Heart left ventricle (tissue), 16 donors: ENCODE measurements around the gene FUT3. TPM values are rescaled to one million over a fixed set of nuclear protein-coding genes. Genes with fewer than 3 reads are reported as not detected.
A peak's percentile ranks its signal among the peaks of the same experiment; 100 is the strongest.
"Not testable (repeated sequence)": the region's sequence is repeated elsewhere in the genome, so short reads cannot be mapped to it uniquely, and the experiment has no call there.

ENCODE experiments used
- ATAC-seq, 4 donors: fragments of 200-7000 bp; cut with Tn5 transposase; one replicate each; pipeline ENCODE4 v1.9.1; 2020 to 2022; ENCODE audit warnings: moderate library complexity in 4 of 4, mild to moderate bottlenecking in 3 of 4, moderate number of reproducible peaks in 1 of 4
- DNase-seq, 5 donors: peaks; one replicate each; pipeline ENCODE4 v3.0.0-alpha.2; 2020
- H3K27ac ChIP-seq, 12 donors: fragments of 200-600 bp; sonication (generic) in 4 of 12; one replicate each; pipeline versions ENCODE4 v1.5.0 to v1.8.0; 2016 to 2022; ENCODE audit warnings: mild to moderate bottlenecking in 2 of 12
- H3K27me3 ChIP-seq, 9 donors: fragments of 200-600 bp; sonication (generic) in 2 of 9; one replicate each; pipeline versions ENCODE4 v1.5.1 to v1.8.0; 2016 to 2022; ENCODE audit warnings: mild to moderate bottlenecking in 3 of 9
- H3K36me3 ChIP-seq, 9 donors: fragments of 200-600 bp; sonication (generic) in 2 of 9; one replicate each; pipeline versions ENCODE4 v1.5.0 to v1.8.0; 2018 to 2022; ENCODE audit warnings: mild to moderate bottlenecking in 2 of 9
- H3K4me1 ChIP-seq, 12 donors: fragments of 200-600 bp; sonication (generic) in 4 of 12; one replicate each; pipeline versions ENCODE4 v1.5.0 to v1.8.0; 2016 to 2022; ENCODE audit warnings: mild to moderate bottlenecking in 3 of 12
- H3K4me3 ChIP-seq, 12 donors: fragments of 200-600 bp; sonication (generic) in 4 of 12; one replicate each; pipeline versions ENCODE4 v1.5.0 to v1.8.0; 2017 to 2022; ENCODE audit warnings: mild to moderate bottlenecking in 9 of 12, moderate library complexity in 4 of 12
- H3K9me3 ChIP-seq, 12 donors: fragments of 200-600 bp; sonication (generic) in 4 of 12; one replicate each; pipeline versions ENCODE4 v1.5.0 to v1.8.0; 2016 to 2022; ENCODE audit warnings: mild to moderate bottlenecking in 1 of 12
- CTCF ChIP-seq, 12 donors: fragments of 200-600 bp; sonication (generic) in 4 of 12; IDR thresholded peaks; one replicate each; pipeline versions ENCODE4 v1.5.0 to v1.8.0; 2018 to 2022; ENCODE audit warnings: antibody characterized with exemption in 12 of 12, mild to moderate bottlenecking in 5 of 12
- POLR2A ChIP-seq, 2 donors: fragments of 450-650 bp; IDR thresholded peaks; one replicate each; pipeline ENCODE4 v1.6.1; 2017; ENCODE audit warnings: antibody characterized with exemption in 2 of 2, mild to moderate bottlenecking in 2 of 2, moderate library complexity in 2 of 2
- WGBS, 4 donors: extraction: QIAGEN DNeasy Blood & Tissue Kit in 2 of 4; methylation state at CpG; one replicate each; pipeline versions ENCODE4 v1.1.5 to v1.1.7; 2013 to 2018; 5-methylcytosine and 5-hydroxymethylcytosine counted together
- intact Hi-C, 10 donors: fragments of 100-400 bp; cut with DNase I; formaldehyde crosslinking; loops; one replicate each; pipeline versions ENCODE4 v1.11.1 to v1.14.2; 2022
- polyA plus RNA-seq, 2 donors: library from polyadenylated mRNA; stranded (reverse); fragments of 200-250 nt; gene quantifications; one replicate each; pipeline ENCODE4 v1.2.3, GENCODE V29; 2013
- total RNA-seq, 9 donors: library from RNA; depleted of rRNA in 2 of 9; stranded (reverse); fragments of >200 nt in 2 of 9; fragmentation: NEBNext Ultra II Directional in 3 of 9; extraction: Animal tissue kit (Norgen Biotek cat#: 25700) in 3 of 9; gene quantifications; one replicate each; pipeline versions ENCODE4 v1.1.0 to v1.2.4, GENCODE V29; 2016 to 2023
- donor health status: ischemic (EF 13 %, LVEDD 7.1; RV severe dilation, severe dysfunction).
- donor health status: healthy with polysubstance abuse.
- donor health status: DM: no; HTN: yes; CAD: no.
- donor health status: DM: no; HTN: no; CAD: no.
- donor health status: ischemic (EF 25% LVEDD 6.9; RV normal size, moderate dysfunction).
- donor health status: ischemic (EF 25% LVEDD 5.7; RV mildly dilated, moderate dysfunction).
- donor health status: healthy.
- donor health status: DM: yes; HTN: yes; CAD: no.
- donor health status: ischemic (EF 35%, LVEDD 5.7; RV mildly dilated, moderate dysfunction).
- donor health status: nonischemic (EF 11% LVEDD 7.7; RV severe dilation, severe dysfunction).
- donor health status: DM: yes; HTN: yes; CAD: no.
- donor health status: PGD.
- donor health status: ischemic (EF 29% LVEDD 5.4; RV normal size, mild dysfunction).
- donor health status: nonischemic (EF 23%, LVEDD 6.1; RV moderate dilation, normal function).

Gene FUT3
- total and polyA plus RNA-seq, 11 donors, result 0.07 TPM; not detected in 10

GRCh38 chr19:5877882-5878281 lies 26.6 kb upstream of the FUT3 start:
- Histone ChIP-seq H3K27ac (peak overlapping the region in 1 of 12 donors; percentile 13), H3K4me1 (peaks cover 0 to 14% (median 9%) of the 10 kb centered on the region in 12 donors), H3K9me3 (no peaks in the 10 kb centered on the region), H3K4me3 (no peak overlapping the region), H3K27me3 (peaks cover 0 to 12% (median 0%) of the 10 kb centered on the region in 9 donors), H3K36me3 (no peaks in the 10 kb centered on the region)
- no peak for DNase-seq
- ATAC-seq, result no peak
- TF ChIP-seq POLR2A (IDR thresholded peaks at IDR 0.05) (no peak), CTCF (IDR thresholded peaks at IDR 0.05) (no peak)
- intact Hi-C loops, result loop anchor here in 2 of 10 donors (5.0 kb wide), 2 partner anchors 46 to 51 kb away; no protein-coding TSS in a partner anchor
- 64 to 85% (median 80%) methylated on average over 7 to 9 of the region's 9 CpGs for WGBS, 4 donors

- Histone ChIP-seq H3K27me3 (peaks cover 0 to 12% (median 0%) of the 10 kb centered on the region in 9 donors), H3K4me1 (peaks cover 0 to 14% (median 9%) of the 10 kb centered on the region in 12 donors), H3K27ac (peak overlapping the region in 1 of 12 donors; percentile 13), H3K36me3 (no peaks in the 10 kb centered on the region), H3K4me3 (no peak overlapping the region), H3K9me3 (no peaks in the 10 kb centered on the region)
- no peak for TF ChIP-seq CTCF (IDR thresholded peaks at IDR 0.05)
- no peak for TF ChIP-seq POLR2A (IDR thresholded peaks at IDR 0.05)
- no peak for DNase-seq
- ATAC-seq, result no peak
- intact Hi-C loops, result loop anchor here in 2 of 10 donors (5.0 kb wide), 2 partner anchors 45 to 50 kb away; no protein-coding TSS in a partner anchor
- 75 to 88% (median 83%) methylated on average over 6 to 8 of the region's 8 CpGs for WGBS, 4 donors
Measured at GRCh38 chr19:5877427-5877826, 26.2 kb upstream of the FUT3 start.

- H3K27ac ChIP-seq, H3K36me3 ChIP-seq, H3K4me3 ChIP-seq, ATAC-seq, H3K9me3 ChIP-seq, H3K4me1 ChIP-seq, DNase-seq, H3K27me3 ChIP-seq: not testable (repeated sequence)
- 74 to 86% (median 82%) methylated on average over 7 of the region's 7 CpGs for WGBS, 4 donors
- intact Hi-C loops, result loop anchor here in 1 of 10 donors (5.0 kb wide), 1 partner anchor 37 kb away; the partner anchor contains the start of gene FUT6
Measured at GRCh38 chr19:5874496-5874895, 23.2 kb upstream of the FUT3 start.

- Histone ChIP-seq H3K4me3 (no peak overlapping the region), H3K27me3 (peaks cover 0 to 3% (median 0%) of the 10 kb centered on the region in 9 donors), H3K9me3 (no peaks in the 10 kb centered on the region), H3K36me3 (no peaks in the 10 kb centered on the region), H3K27ac (no peak overlapping the region), H3K4me1 (no peaks in the 10 kb centered on the region)
- 82 to 90% (median 89%) methylated on average over 9 to 12 of the region's 12 CpGs for WGBS, 4 donors
- ATAC-seq, result no peak
- TF ChIP-seq POLR2A (IDR thresholded peaks at IDR 0.05) (no peak), CTCF (IDR thresholded peaks at IDR 0.05) (no peak)
- no peak for DNase-seq
- intact Hi-C loops, result loop anchor here in 1 of 10 donors (5.0 kb wide), 1 partner anchor 36 kb away; the partner anchor contains the start of gene FUT6
Measured at GRCh38 chr19:5873617-5874199, 22.5 kb upstream of the FUT3 start.
